IPS DF 4.7 (cell line): ENCODE measurements around the gene GART.
"Not testable (repeated sequence)": the region's sequence is repeated elsewhere in the genome, so short reads cannot be mapped to it uniquely, and the experiment has no call there.

Experiments used
- DNase-seq: peaks from one replicate; pipeline ENCODE4 v3.0.0-alpha.2; 2013; ENCODE audit warnings: low spot score; ENCODE audit errors: extremely low read depth

Gene GART

DNA sequence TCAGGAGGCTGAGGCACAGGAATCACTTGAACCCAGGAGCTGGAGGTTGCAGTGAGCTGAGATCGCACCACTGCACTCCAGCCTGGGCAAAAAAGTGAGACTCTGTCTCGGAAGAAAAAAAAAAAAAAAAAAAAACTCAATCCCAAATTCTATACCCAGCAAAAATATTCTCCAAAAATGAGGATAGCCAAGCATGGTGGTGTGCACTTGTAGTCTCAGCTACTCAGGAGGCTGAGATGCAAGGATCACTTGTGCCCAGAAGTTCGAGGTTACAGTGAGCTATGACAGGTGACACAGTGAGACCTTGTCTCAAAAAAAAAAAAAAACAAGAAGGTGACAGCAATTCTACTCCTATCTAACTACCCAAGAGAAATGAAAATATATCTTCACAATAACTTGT lies 68.6 kb downstream of the GART start:
- DNase-seq, result no peak

DNA sequence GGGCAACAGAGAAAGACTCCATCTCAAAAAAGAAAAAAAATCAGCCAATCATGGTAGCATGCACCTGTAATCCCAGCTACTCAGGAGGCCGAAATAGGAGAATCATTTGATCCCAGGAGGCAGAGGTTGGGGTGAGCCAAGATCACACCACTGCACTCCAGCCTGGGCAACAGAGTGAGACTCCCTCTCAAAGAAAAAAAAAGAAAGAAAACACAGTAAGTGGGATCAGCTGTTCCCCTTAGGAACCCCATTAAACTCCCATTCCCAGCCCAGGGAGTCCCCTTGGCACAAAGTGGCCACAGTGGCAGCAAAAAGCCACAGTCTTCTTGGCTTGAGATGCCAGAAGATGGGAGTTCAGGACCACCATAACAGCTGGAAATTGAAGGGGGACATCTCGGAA lies 71.2 kb downstream of the GART start:
- DNase-seq, result no peak

DNA sequence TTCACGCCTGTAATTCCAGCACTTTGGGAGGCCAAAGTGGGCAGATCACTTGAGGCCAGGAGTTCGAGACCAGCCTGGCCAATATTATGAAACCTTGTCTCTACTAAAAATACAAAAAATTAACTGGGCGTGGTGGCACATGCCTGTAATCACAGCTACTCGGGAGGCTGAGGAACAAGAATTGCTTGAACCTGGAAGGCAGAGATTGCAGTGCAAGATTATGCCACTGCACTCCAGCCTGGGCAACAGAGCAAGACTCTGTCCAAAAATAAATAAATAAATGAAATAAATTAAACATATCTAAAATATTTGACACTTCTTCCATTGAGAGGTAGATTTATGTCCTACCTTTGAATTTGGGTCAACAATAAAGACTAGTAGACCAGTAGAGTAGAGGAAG lies 72.7 kb downstream of the GART start:
- DNase-seq, result not testable (repeated sequence)

GRCh38 chr21:33461538-33462250 lies 80.2 kb downstream of the GART start:
- no peak for DNase-seq

DNA sequence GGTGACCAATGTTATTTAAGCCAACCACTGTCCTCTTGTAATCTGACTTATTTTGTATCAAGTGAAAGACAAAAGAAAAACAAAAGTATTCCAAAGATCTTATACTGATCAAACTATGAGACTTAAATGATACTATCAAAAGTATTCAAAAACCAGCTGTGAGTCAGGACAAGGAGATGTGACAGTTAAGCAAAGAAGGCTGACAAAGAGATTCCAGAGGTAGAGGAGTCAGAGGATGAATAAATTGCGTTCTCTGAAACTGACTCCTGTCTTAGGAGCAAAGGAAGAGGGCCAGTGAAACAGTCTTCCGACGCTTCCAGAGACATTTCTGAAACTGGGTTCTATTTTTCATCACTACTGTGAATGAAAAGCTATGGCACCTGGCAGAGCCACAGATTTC lies 83.1 kb downstream of the GART start:
- no peak for DNase-seq

- no peak for DNase-seq
These were observed 86.1 kb downstream of the GART start for GRCh38 chr21:33455686-33456446.
